Suprapubic skin (tissue), 4 donors: ENCODE results near the gene IFFO2. TPM values are rescaled to one million over a fixed set of nuclear protein-coding genes. Genes with fewer than 3 reads are reported as not detected.

Source experiments
- DNase-seq, 2 donors: peaks; one replicate each; pipeline ENCODE4 v3.0.0-alpha.2; 2019; ENCODE audit warnings: low spot score in 2 of 2
- H3K27ac ChIP-seq: fragments of 200-600 bp; sonication (generic); one replicate; pipeline ENCODE4 v1.5.1; 2019
- H3K27me3 ChIP-seq: fragments of 200-600 bp; sonication (generic); one replicate; pipeline ENCODE4 v1.5.1; 2019
- H3K36me3 ChIP-seq: fragments of 200-600 bp; sonication (generic); one replicate; pipeline ENCODE4 v1.5.1; 2019
- H3K4me1 ChIP-seq: fragments of 200-600 bp; sonication (generic); one replicate; pipeline ENCODE4 v1.5.1; 2019
- H3K4me3 ChIP-seq: fragments of 200-600 bp; sonication (generic); one replicate; pipeline ENCODE4 v1.5.1; 2019; ENCODE audit warnings: mild to moderate bottlenecking
- H3K9me3 ChIP-seq: fragments of 200-600 bp; sonication (generic); one replicate; pipeline ENCODE4 v1.5.1; 2019
- CTCF ChIP-seq, 2 donors: fragments of 200-600 bp in 1 of 2; fragments of 450-650 bp in 1 of 2; sonication (generic) in 1 of 2; IDR thresholded peaks; one replicate each; pipeline ENCODE4 v1.5.1; 2016 to 2019; ENCODE audit warnings: antibody characterized with exemption in 2 of 2, mild to moderate bottlenecking in 1 of 2, moderate library complexity in 1 of 2
- EP300 ChIP-seq: sonication (generic); formaldehyde crosslinking; IDR thresholded peaks from one replicate; pipeline ENCODE4 v1.6.1; 2017; ENCODE audit warnings: antibody characterized with exemption
- POLR2A ChIP-seq, 2 donors: fragments of 450-650 bp; IDR thresholded peaks; one replicate each; pipeline ENCODE4 v1.6.1; 2017; ENCODE audit warnings: antibody characterized with exemption in 2 of 2, mild to moderate bottlenecking in 2 of 2, moderate library complexity in 2 of 2
- POLR2AphosphoS5 ChIP-seq, 3 donors: sonication (generic); formaldehyde crosslinking; IDR thresholded peaks; one replicate each; pipeline ENCODE4 v1.6.1; 2017; ENCODE audit warnings: antibody characterized with exemption in 3 of 3
- WGBS: methylation state at CpG from one replicate; pipeline ENCODE4 v1.1.5; 2018; 5-methylcytosine and 5-hydroxymethylcytosine counted together
- total RNA-seq, 4 donors: library from RNA; depleted of rRNA; stranded (reverse); fragments of >200 nt; gene quantifications; one replicate each; pipeline ENCODE4 v1.1.0, GENCODE V29; 2016

IFFO2 gene
- total RNA-seq, 4 donors from 2014 or later: 327 to 569 (median 449) TPM

DNA sequence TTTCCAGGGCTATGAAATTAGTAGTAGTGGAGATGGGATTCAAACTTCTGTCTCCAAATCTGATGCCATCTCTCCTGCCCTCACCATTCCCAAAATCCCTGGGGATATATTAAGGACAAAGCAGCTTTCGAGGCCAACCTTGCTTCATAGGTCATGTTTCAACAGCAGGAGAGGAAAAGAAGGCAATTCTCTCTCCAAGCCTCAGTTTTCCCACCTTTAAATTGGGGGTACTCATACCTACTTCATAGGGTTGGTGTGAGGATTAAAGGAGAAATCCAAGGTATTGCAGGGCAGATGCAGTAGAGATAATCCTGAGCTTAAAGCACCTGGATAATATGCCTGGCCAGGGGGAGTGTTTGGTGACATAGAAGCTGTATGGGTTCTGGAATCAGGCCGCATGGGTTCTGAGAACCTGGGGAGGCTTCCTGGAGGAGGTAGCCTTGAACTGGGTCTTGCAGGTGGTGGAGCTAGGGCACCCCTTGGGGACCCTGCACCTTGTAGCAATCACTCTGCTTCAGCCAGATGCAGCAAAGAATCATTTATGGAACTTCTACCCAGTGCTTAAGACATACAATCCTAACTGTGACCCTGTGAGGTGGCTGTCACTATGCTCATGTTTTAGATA is 10.7 kb upstream of the IFFO2 start:
- Histone ChIP-seq H3K27me3 (no peaks in the 10 kb centered on the region), H3K27ac (no peak overlapping the region), H3K36me3 (no peaks in the 10 kb centered on the region), H3K4me1 (peaks cover 25% of the 10 kb centered on the region), H3K9me3 (no peaks in the 10 kb centered on the region), H3K4me3 (no peak overlapping the region)
- DNase-seq: peak in 1 of 2 donors; percentile 14
- TF ChIP-seq EP300: no peak
- no peak for TF ChIP-seq CTCF (IDR thresholded peaks at IDR 0.05)
- no peak for TF ChIP-seq POLR2A (IDR thresholded peaks at IDR 0.05)
- WGBS: 90% methylated on average over 2 of the region's 2 CpGs

- Histone ChIP-seq H3K4me1 (peaks cover 40% of the 10 kb centered on the region), H3K36me3 (no peaks in the 10 kb centered on the region), H3K4me3 (no peak overlapping the region), H3K27ac (peak overlapping the region; percentile 34), H3K27me3 (no peaks in the 10 kb centered on the region), H3K9me3 (no peaks in the 10 kb centered on the region)
- DNase-seq: peak in 1 of 2 donors; percentile 70
- 53% methylated on average over 17 of the region's 17 CpGs for WGBS
- no peak for TF ChIP-seq POLR2A (IDR thresholded peaks at IDR 0.05)
- TF ChIP-seq POLR2AphosphoS5 (IDR thresholded peaks at IDR 0.05): peak in 1 of 3 donors; percentile 20
These were observed 9.0 kb upstream of the IFFO2 start for GRCh38 chr1:18965206-18966173.

- H3K27ac ChIP-seq: no peak overlapping the region
- WGBS: 83% methylated on average over 4 of the region's 4 CpGs
- H3K27me3 ChIP-seq: no peaks in the 10 kb centered on the region
- H3K4me1 ChIP-seq: peaks cover 46% of the 10 kb centered on the region
- no peaks in the 10 kb centered on the region for H3K9me3 ChIP-seq
- DNase-seq: peak in 1 of 2 donors; percentile 51
- TF ChIP-seq CTCF (IDR thresholded peaks at IDR 0.05) (no peak), POLR2A (IDR thresholded peaks at IDR 0.05) (no peak), EP300 (no peak), POLR2AphosphoS5 (IDR thresholded peaks at IDR 0.05) (no peak)
- H3K36me3 ChIP-seq: no peaks in the 10 kb centered on the region
- H3K4me3 ChIP-seq: no peak overlapping the region
These were observed 7.5 kb upstream of the IFFO2 start for GRCh38 chr1:18963968-18964367.

DNA sequence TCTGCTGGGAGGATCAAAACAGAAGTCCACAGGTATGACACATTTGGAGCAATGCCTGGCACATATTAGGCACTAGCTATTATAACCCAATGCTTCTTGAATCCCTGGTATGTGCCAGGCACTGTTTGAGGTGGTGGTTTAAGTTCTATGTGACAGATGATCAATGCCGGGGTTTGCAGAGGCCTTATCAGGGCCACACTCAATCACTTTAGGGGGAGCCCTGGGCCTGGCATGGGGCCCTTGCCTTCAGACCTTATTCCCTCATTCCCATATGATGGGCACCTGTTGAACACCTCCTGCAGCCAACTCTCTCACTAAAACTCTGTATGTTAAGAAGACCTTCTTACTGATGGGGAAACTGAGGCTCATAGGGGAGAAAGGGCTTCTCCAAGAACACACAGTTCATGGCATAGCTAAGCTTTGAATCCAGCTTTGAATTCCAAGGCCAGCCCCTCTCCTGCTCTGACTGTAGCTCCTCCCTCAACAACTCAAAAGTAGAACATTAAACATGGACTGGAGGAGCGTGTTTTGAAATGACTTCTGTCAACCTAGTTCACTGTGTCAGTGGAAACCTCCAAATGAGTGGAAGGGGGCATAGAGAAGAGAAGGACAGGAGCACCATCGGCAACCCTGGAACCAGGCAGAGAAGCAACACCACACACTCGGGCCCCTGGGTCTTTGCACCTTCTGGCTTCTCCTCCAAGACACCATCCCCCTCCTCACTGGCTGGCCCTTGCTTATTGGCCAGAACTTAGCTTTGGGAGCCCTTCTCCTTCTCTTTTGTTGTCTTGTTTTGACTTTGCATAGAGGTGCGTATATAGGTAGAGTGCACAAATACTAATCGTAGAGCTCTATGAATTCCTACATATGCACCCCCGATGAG is 6.6 kb upstream of the IFFO2 start:
- Histone ChIP-seq H3K27me3 (no peaks in the 10 kb centered on the region), H3K4me3 (no peak overlapping the region), H3K36me3 (no peaks in the 10 kb centered on the region), H3K9me3 (no peaks in the 10 kb centered on the region), H3K4me1 (peaks cover 50% of the 10 kb centered on the region), H3K27ac (peak overlapping the region; percentile 86)
- WGBS: 92% methylated on average over 6 of the region's 7 CpGs
- TF ChIP-seq CTCF (IDR thresholded peaks at IDR 0.05) (no peak), EP300 (no peak), POLR2A (IDR thresholded peaks at IDR 0.05) (no peak), POLR2AphosphoS5 (IDR thresholded peaks at IDR 0.05) (no peak)
- DNase-seq: peak in 1 of 2 donors; percentile 59

DNA sequence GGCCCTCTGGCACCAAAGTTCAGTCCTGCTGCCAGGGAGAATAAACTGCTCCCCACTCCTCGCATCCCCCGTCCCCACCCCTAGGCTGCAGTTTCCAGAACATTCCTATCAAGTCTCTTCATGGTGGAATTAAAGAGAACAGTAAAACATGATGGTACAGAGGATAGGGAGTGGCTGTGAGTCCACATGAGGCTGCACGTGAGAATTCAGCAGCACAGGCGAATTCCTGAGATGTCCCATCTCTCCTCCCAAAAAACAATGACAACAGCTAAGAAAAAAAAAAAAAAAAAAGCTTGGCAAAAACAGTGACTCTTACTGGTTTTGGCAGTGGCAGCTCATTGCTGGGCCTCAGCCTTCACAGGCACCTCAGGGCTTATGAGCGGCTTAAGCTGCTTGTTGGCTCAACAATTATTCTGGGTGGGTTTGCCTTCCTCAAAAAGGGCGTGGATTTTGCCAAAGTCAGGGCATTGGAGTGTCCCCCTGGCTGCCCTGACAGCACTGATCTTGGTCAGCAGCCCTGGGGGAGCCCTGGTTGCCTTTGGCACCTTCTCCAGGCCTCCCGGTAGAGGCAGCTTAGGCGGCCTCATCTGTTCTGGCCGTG is 5.7 kb upstream of the IFFO2 start:
- Histone ChIP-seq H3K27me3 (no peaks in the 10 kb centered on the region), H3K4me1 (peaks cover 59% of the 10 kb centered on the region), H3K9me3 (no peaks in the 10 kb centered on the region), H3K27ac (peak overlapping the region; percentile 86), H3K4me3 (no peak overlapping the region), H3K36me3 (no peaks in the 10 kb centered on the region)
- WGBS: 25% methylated on average over 8 of the region's 9 CpGs
- TF ChIP-seq EP300 (no peak), POLR2AphosphoS5 (IDR thresholded peaks at IDR 0.05) (peak in 2 of 3 donors; percentile 38 to 80), POLR2A (IDR thresholded peaks at IDR 0.05) (no peak)
- peak in 1 of 2 donors; percentile 84 for DNase-seq
